Measurements from ENCODE around the gene LHPP.

Gene LHPP

DNA sequence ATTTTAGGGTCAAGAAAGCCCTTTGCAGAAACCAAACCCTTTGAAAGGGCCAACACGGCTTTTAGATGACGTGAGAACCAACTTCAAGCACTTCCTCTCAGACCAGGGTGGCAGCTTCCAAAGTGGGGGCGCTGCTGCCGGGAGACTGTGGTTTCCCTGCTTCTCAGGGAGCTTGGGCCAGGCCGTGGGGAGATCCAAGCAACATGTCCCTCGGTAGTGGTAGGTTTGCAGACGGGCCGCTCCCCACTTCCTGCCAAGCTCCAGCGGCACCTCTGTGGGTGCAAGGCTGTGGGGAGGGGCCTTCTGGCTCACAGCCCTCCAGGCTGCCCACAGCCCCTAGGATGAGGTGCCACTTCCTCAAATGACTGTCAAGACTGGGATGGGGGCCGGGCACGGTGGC is 150.1 kb downstream of the LHPP start:
- DNase-seq: no peak

GRCh38 chr10:124612611-124613498 is 151.2 kb downstream of the LHPP start:
- DNase-seq: no peak

DNA sequence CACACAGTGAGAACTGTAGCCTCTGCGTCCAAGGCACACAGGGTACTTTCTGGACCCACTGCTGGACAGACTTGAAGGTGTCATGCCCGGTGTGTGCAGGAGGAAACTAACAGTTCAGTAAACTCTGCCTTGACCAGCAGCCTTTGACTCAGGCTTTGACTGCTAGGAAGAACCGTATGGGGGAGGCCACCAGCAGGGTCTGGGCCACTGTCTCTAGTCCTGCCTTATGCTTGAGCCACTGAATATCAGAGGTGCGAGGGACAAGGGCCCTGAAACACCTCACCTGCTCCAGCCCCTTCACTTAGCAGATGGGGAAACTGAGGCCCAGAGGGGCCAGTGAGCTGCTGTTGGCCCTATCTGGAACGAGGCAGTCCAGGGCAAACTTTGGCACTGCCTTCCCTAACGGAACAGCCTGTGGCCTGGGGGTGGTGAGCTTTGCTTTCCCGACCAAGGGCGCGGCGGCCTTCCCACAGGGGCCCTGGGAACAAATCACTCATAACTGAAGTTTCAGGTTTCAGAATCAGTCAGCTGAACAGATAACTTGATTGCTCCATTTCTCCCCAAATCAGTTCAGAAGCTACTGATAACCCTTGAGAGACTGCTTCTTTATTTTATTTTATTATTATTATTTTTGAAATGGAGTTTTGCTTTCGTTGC is 152.5 kb downstream of the LHPP start:
- no peak for DNase-seq

- DNase-seq: no peak
Measured at GRCh38 chr10:124615259-124615658, 153.6 kb downstream of the LHPP start.

- DNase-seq: no peak
Measured at GRCh38 chr10:124616040-124616835, 154.6 kb downstream of the LHPP start.

- no peak for DNase-seq
Measured at GRCh38 chr10:124616836-124617130, 155.2 kb downstream of the LHPP start.

DNA sequence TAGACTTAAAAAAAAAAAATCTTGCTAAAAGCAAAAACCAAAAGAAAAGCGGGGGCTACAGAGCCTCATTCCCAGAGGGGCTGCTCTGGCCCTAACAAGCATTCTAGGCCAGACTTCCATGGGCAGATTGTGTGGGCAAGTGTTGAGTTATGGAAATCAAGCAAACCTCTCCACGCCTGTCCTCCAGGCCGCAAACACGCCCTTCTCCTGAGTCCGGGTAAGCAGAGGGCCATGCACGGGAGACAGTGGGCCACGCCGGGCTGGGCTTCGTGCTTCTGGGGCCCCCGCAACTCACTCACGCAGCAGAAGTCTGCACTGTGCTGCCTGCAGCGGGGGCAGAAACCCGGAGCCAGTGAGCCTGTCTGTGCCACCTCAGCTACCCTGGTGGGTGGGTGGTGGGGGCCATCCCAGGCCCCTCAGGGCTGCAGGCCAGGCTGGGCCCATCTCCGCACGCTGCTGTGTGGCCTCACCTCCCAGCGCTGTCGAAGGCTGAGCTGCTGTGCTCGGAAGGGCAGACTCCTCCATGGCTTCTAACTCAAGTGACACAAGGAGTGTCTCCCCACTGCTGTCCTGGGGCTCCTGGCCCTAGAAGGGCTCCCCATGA is 156.9 kb downstream of the LHPP start:
- DNase-seq: no peak

DNA sequence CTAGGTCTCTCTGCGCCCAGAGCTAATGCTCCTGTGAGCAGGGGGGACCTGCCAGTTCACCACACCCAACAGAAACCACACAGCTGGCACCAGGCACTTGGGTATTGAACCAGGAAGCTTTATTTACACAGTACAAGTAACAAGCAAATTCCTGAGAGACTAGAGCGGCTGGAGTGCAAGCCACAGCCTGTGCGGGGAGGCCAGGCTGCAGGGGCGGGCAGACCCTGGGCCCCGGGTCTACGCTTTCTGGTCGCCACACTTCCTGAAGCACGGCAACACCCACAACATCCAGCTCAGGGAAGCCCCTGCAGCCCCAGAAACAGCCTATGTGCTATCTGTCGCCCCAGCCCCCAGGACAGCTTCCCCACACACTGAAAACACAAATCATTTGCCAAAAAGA is 157.6 kb downstream of the LHPP start:
- peak; percentile 49 for DNase-seq

- DNase-seq: no peak
Measured at GRCh38 chr10:124619802-124620490, 158.3 kb downstream of the LHPP start.

GRCh38 chr10:124621637-124622036 is 160.0 kb downstream of the LHPP start:
- no peak for DNase-seq

GRCh38 chr10:124622158-124622557 is 160.5 kb downstream of the LHPP start:
- DNase-seq: no peak

- no peak for DNase-seq
Measured at GRCh38 chr10:124622866-124623536, 161.4 kb downstream of the LHPP start.

DNA sequence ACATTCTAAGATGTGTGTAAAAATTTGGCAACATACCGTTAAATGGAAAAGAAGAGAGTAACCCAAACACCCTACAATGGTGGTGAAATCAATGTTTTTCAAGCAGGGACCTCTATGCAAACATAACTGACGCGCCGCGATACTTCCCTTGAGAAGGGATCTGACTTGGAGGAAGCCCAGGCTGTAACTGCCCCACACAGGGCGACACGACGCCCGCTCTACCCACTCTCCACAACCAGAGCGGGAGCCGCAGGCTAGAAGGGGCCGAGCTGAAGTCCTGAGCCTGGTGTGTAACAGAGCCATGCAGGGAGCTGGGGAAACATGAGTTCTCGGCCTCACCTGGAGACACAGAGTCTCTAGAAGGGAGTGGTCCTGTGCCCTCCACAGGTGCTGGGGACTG is 162.4 kb downstream of the LHPP start:
- no peak for DNase-seq

- no peak for DNase-seq
Measured at GRCh38 chr10:124624466-124624865, 162.8 kb downstream of the LHPP start.

DNA sequence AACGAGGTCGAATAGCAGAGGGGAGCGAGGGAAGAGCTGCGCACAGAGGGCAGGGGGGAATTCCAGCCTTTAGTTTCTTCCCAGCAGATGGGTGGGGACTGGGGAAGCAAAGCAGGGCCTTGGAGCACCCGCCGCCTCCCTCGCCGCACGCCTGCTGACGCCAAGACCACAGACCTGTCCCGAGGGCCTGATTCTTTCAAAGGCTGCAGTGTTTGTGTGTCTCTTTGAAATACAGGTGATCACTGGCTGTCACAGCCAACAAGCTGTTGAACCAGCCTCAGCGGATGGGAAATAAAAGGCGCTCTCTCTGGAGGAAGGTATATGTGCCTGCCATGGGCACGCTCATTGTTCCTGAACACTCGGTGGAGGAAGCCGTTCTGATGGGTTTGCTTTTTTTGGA is 163.3 kb downstream of the LHPP start:
- DNase-seq: no peak

- no peak for DNase-seq
Measured at GRCh38 chr10:124625831-124626238, 164.2 kb downstream of the LHPP start.

- DNase-seq: no peak
Measured at GRCh38 chr10:124626759-124627380, 165.2 kb downstream of the LHPP start.

DNA sequence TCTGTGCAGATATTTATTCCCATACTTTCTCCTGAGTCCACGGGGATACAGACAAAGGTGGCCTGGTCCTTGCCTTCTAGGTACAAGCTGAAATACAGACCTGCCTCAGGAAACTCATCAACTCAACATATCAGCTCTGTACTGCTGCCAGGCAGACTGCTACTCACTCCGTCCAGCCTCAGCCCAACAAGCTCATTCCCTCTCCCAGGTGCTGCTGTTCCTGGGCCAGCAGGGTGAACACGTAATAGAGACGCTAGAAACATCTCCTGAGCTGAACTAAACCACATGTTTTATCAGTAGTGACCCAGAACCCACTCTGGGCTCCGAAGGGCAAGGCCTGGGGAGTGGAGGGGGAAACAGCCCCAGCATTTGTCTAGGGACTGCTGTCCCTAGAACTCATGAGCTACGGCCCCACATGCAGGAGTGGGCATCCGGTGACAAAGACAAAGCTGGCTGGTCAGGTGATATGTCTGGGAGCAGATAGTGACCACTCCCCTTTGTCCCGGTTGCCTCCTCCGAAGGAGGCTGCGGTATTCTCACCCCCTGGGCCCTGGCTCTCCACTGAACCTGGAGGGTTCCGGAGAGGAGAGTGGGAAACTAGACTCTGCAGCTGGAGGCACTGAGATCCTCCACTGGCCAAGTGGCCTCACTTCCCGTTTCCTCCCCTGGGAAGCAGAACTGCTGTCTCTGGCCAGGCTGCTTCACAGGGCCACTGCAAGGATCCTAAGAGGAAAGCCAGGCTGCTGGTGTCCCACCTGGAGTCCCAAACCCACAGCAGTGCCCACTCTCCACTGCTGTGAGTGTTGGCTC is 166.4 kb downstream of the LHPP start:
- DNase-seq: no peak

DNA sequence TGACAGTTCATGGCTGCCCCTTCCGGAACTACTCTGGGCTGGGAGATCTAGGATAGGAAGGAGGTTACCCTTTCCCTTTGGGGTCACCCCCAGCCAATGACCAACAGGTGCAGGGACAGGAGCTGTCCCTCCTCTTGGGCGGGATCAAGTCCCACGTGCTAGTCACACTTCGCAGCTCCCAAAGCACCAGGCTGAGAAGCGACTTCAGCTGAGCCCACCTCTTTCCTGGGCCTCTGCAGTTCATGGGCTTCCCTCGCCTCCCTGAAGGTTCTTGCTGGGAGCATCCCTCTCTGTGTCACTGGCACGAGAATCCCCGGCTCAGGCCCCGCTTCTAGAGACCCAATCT is 167.0 kb downstream of the LHPP start:
- DNase-seq: no peak

DNA sequence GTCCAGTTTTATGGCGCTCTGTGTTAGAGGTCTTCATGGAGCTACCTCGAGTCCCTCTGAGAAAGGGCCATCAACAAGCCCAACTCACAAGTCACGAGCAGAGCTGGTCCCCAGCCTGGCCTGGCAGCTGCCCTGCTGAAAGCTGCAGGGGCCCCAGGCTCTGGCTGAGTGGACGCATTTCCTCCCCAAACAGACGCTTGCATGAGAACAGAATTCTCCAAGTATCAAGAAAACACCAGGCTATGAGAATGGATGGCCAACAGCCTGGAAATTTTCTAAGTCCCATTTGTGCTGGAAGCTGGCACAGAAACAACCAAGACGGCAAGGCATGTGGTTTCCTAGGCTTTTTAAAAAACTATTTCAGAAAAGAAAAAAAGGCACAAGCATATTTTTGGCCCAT is 167.8 kb downstream of the LHPP start:
- DNase-seq: no peak

DNA sequence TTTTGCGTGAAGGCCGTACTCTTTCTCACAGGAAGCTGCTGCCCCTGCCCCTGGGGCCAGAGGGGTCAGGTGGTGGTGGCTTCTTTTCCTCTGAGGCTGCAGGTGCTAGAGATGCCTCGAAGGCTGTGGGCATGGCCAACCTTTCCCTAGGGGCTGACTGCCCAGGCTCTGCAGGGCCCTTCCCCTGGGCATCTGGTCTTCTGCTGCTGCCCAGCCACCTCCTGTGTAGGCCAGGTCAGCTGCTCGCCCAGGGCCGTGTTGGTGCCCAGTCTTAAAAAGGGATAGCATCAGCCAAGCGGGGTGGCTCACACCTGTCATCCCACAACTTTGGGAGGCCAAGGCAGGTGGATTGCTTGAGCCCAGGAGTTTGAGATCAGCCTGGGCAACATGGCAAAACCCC is 168.2 kb downstream of the LHPP start:
- DNase-seq: no peak
